GF-D8 (cell line): ENCODE data around the gene ETV4.

Experiments
- DNase-seq: peaks from one replicate; lab custom pipeline; 2025; lab: John Stamatoyannopoulos, UW

The ETV4 gene

GRCh38 chr17:43572368-43572980 lies 26.3 kb upstream of the ETV4 start:
- DNase-seq = no peak

- DNase-seq = no peak
Observed at GRCh38 chr17:43570518-43570928, 24.4 kb upstream of the ETV4 start.

GRCh38 chr17:43568506-43569082 lies 22.5 kb upstream of the ETV4 start:
- no peak for DNase-seq

- DNase-seq = no peak
Observed at GRCh38 chr17:43563600-43564594, 17.8 kb upstream of the ETV4 start.

GRCh38 chr17:43562679-43563599 lies 16.8 kb upstream of the ETV4 start:
- DNase-seq = no peak

GRCh38 chr17:43560461-43561427 lies 14.6 kb upstream of the ETV4 start:
- DNase-seq = no peak

- no peak for DNase-seq
Observed at GRCh38 chr17:43559161-43559816, 13.1 kb upstream of the ETV4 start.

GRCh38 chr17:43558805-43559160 lies 12.6 kb upstream of the ETV4 start:
- DNase-seq = no peak

GRCh38 chr17:43556292-43556691 lies 10.2 kb upstream of the ETV4 start:
- peak; percentile 29 for DNase-seq

GRCh38 chr17:43554857-43555256 lies 8.7 kb upstream of the ETV4 start:
- DNase-seq = no peak

- DNase-seq = no peak
Observed at GRCh38 chr17:43553573-43553972, 7.4 kb upstream of the ETV4 start.

- no peak for DNase-seq
Observed at GRCh38 chr17:43552229-43552837, 6.2 kb upstream of the ETV4 start.

- DNase-seq = no peak
Observed at GRCh38 chr17:43550754-43551153, 4.6 kb upstream of the ETV4 start.

- no peak for DNase-seq
Observed at GRCh38 chr17:43549496-43549895, 3.4 kb upstream of the ETV4 start.

- no peak for DNase-seq
Observed at GRCh38 chr17:43548689-43549379, 2.7 kb upstream of the ETV4 start.

GRCh38 chr17:43547659-43548256 lies 1.6 kb upstream of the ETV4 start:
- no peak for DNase-seq

GRCh38 chr17:43547189-43547550 lies 1.0 kb upstream of the ETV4 start:
- no peak for DNase-seq

- no peak for DNase-seq
Observed at GRCh38 chr17:43545383-43545632, 832 bp downstream of the ETV4 start.
